Activated CD4-positive, alpha-beta T cell treated with anti-CD3 and anti-CD28 coated beads, Interleukin-2, amount 50 U/mL, for 1 hour (primary cell): ENCODE results near the gene TJAP1.
A peak's percentile ranks its signal among the peaks of the same experiment; 100 is the strongest.
"Not testable (repeated sequence)": the region's sequence is repeated elsewhere in the genome, so short reads cannot be mapped to it uniquely, and the experiment has no call there.

Experiments used
- DNase-seq: peaks from one replicate; pipeline ENCODE4 v3.0.0-alpha.2; 2020

TJAP1 gene

DNA sequence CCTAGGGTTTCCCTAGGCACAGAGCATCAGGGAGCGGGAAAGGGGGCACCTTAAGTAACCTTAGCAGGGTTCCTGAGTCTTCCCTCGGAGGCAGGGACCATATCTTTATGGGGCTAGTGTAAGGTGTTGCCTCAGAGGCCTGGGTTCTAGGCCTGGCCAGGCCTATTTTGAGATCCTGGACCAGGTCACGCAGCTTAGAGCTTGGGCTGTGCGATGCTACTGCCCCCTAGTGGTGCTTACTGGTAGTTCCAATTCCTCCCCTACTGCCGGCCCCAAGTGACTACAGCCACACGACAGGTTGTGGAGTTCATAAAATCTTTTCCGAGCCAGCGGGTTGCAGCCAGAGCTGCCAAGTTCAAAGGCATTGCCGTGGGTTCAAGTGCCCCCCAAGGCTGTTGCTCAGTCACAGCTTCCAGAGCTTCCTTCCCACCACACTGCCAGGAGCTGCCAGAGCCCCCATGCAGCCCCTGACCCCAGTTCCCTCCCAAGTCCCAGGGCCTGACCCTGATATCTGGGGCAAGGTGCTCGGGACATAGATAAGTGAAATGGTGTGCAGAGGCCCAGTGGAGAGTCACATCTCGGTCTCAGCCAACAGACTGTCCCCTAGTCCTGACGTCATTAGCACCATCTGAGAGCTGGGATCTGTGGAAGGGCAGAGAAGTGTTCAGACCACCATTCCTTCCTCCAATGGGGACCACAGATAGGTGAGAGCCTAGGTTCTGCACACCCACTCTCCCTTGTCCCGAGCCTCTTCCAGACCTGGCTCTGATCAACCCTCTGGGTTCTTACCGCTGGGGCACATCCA, 29.5 kb downstream of the TJAP1 start:
- DNase-seq = peak; percentile 76

GRCh38 chr6:43508481-43509141, 31.2 kb downstream of the TJAP1 start:
- DNase-seq = no peak

GRCh38 chr6:43509142-43509983, 32.0 kb downstream of the TJAP1 start:
- DNase-seq = no peak

GRCh38 chr6:43509984-43510826, 32.8 kb downstream of the TJAP1 start, which contains the start of gene LRRC73:
LRRC73 (minus strand) TSS chr6:43510346; CDS start chr6:43509785, 561 bp downstream.
- peak; percentile 74 for DNase-seq

- DNase-seq = no peak
Measured at GRCh38 chr6:43510827-43511163, 33.4 kb downstream of the TJAP1 start.

- no peak for DNase-seq
Measured at GRCh38 chr6:43511824-43512415, 34.5 kb downstream of the TJAP1 start.

- DNase-seq = no peak
Measured at GRCh38 chr6:43515808-43516207, 38.4 kb downstream of the TJAP1 start.

DNA sequence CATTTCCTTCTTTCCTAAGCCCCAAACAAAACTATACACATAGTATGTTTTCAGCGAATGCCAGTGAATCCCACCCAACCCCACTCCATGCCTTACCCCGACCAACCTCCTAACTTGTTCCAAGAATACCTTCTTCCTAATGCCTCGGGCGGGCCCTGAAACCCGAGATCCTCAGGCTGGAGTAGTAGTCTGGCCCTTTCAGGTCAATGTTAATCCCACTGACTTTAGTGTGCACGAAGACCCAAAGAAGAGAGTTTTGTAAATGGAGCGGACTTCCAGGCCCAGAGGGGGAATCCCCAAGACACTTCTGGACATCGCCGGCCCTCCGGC, 39.0 kb downstream of the TJAP1 start:
- DNase-seq = no peak

DNA sequence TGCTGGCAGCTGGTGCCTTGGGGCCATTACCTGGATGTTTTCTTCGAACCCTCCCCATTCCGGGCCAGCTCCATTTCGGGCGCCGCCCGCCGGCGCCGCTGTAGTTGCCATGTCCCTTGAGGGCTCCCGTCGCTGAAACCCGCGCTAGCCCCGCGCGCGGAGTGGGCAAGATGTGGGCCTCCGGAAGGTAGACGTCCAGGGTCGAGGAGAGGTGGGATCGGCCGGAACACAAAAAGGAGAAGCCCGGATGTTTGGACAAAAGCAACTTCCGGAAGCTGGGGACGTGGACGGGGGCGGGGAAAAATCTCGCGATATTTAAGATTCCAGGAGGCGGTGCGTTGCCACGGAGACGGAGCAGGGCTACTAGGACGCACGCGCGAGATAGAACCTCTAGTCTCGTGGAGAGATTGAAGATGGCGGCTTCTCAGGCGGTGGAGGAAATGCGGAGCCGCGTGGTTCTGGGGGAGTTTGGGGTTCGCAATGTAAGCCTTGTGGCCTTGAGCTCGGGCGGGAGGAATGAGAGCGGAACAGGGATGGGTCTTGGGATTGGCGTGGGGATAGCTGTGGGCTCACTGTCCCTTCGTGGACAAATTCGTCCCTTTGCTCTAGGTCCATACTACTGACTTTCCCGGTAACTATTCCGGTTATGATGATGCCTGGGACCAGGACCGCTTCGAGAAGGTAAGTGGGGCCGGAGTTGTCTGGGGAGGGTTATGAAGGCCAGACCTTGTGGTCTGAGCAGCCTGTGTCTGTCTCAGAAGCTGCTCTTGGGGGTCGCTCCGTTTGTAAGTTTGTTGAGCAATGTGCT, 39.5 kb downstream of the TJAP1 start, which contains the start of the genes POLR1C and YIPF3:
Gene POLR1C (plus strand): TSS at position 393 of the 808 bp plus-strand sequence. CDS start 21 bp downstream, at position 414.
Gene YIPF3 (minus strand): TSS at position 230 of the 808 bp plus-strand sequence. CDS start 119 bp downstream, at position 111.
- DNase-seq = peak; percentile 95

- DNase-seq = no peak
Measured at GRCh38 chr6:43517505-43518357, 40.4 kb downstream of the TJAP1 start.

GRCh38 chr6:43520097-43520496, 42.7 kb downstream of the TJAP1 start:
- no peak for DNase-seq

- DNase-seq = no peak
Measured at GRCh38 chr6:43521836-43522235, 44.5 kb downstream of the TJAP1 start.

DNA sequence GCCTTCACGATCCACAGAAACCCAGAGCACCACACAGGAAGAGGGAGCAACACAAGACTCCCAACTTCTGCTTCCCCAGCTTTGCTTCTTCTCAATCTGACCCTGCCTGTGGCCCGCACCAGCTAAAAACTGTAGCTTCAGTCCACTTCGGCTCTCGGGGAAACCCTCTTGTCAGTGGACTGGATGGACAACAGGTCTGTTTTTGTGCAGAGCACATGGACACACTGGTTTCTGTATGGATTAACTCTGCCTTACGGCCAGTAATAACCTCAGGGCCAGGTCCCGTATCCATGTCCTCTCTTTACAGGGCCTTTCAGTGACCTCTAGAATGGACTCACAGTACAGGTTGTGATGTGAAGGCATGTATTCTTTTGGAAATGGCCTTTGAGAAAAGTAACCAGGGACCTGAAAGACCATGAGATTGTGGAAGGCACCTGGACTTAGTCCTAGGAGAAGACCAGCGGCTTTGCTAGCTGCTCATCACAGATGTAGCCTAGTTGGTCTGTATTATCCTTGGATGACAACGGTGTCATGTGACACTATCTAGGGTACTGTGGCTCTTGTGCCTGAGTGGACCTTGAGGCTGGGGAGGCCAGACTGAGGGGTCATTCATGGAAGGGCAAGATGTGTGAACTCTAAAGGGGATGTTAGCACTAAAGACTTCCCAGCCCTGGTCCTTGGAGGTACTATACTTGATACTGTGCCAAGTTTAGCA, 45.3 kb downstream of the TJAP1 start:
- DNase-seq = no peak

DNA sequence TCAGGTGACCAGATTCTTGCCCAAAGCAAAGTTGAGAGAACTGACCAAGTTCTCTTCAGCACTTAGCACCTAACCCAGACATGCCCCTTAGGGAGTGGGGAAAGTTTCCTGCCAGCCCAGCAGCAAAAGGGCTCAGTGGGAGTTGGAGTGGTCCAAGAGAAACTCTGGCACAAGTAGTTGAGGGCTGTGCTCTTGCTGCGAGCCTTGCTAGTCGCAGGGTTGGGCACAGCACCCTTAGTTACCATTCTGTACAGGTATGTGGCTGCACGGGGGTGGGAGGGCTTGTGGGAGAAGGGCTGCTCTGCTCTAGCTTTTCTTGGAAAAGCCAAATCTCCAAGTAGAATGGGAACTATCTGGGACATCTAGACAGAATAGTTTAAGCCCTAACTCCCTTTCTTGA, 45.9 kb downstream of the TJAP1 start:
- no peak for DNase-seq

DNA sequence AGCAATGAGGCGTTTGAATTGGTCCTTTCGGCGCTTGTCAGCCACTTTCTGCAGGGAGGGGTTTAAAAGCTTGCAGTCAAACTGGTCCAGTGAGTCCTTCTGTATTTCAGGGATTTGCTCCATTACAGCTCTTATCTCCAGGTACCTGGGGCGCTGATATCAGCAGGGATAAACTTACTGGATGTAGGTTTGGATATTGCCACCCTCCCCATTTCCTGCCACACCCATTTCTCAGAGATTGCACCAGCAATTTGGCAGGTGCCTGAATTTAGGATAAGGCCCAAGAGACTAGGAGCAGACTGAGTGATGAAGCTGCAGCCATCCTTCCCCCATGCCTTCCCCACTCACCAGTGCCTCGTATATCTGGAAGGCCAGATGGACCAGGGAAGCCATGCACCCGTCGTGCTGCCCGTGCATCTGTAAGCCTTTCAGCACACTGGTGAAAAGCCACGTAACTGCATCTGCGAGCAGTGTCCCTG, 47.2 kb downstream of the TJAP1 start:
- no peak for DNase-seq

DNA sequence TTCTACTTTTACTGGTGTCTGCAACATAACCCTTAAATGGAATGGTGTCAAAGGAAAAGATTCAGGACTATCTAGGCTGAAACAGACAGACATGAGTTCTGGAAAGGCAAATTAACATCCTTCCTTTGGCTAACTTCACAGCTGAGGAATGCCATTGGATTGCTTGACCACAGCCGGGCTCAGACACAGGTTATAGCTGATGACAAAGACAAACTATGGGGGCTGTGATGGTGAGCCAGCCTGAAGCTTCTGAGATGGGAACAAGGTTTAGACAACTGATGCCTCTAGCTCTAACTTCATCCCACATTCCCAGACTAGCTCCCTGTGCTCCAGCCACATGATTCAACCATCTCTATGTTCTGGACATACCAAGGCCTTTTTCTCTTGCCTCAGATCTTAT, 54.8 kb downstream of the TJAP1 start:
- DNase-seq = no peak

- DNase-seq = not testable (repeated sequence)
Measured at GRCh38 chr6:43538986-43539385, 61.6 kb downstream of the TJAP1 start.

- not testable (repeated sequence) for DNase-seq
Measured at GRCh38 chr6:43539409-43539808, 62.0 kb downstream of the TJAP1 start.

- no peak for DNase-seq
Measured at GRCh38 chr6:43540507-43540906, 63.1 kb downstream of the TJAP1 start.
